NCI-H1694 (cell line): Measurements from ENCODE around the gene CCDC74A.
A peak's percentile ranks its signal among the peaks of the same experiment; 100 is the strongest.
"Not testable (repeated sequence)": the region's sequence is repeated elsewhere in the genome, so short reads cannot be mapped to it uniquely, and the experiment has no call there.

Experiments used
- DNase-seq: peaks from one replicate; lab custom pipeline; 2025; lab: John Stamatoyannopoulos, UW

The CCDC74A gene

DNA sequence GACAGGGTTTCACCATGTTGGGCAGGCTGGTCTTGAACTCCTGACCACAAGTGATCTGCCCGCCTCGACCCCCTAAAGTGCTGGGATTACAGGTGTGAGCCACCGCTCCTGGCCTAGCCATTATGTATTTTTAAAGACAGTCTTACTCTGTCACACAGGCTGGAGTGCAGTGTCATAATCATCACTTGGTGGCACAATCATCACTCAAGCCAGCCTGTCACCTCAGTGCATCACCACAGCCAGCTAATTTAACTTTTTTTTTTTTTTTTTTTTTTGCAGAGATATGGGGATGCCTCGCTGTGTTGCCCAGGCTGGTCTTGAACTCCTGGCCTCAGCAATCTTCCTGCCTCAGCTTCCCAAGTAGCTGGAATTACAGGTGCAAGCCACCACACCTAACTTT lies 24.1 kb upstream of the CCDC74A start:
- DNase-seq: not testable (repeated sequence)

GRCh38 chr2:131504082-131504750 lies 23.5 kb upstream of the CCDC74A start:
- not testable (repeated sequence) for DNase-seq

DNA sequence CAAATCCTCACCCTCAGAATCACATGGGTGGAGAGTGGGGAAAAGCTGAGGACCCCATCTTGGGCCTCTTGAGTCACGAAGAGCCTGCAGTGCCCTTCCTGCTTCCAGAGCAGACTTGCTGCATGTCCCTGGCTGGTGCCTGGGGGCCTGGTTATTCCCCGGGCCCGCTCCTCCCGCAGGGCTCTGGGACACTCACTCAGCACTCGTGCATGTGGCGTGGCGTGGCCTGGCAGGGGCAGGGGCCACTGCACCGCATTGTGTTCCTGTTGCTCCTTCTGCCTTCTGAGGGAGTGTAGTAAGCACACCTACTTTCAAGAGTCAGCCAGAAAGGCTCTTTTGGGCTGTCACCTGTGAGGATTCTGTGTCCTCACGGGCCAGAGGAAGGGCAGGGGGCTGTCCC lies 18.1 kb upstream of the CCDC74A start:
- DNase-seq: no peak

DNA sequence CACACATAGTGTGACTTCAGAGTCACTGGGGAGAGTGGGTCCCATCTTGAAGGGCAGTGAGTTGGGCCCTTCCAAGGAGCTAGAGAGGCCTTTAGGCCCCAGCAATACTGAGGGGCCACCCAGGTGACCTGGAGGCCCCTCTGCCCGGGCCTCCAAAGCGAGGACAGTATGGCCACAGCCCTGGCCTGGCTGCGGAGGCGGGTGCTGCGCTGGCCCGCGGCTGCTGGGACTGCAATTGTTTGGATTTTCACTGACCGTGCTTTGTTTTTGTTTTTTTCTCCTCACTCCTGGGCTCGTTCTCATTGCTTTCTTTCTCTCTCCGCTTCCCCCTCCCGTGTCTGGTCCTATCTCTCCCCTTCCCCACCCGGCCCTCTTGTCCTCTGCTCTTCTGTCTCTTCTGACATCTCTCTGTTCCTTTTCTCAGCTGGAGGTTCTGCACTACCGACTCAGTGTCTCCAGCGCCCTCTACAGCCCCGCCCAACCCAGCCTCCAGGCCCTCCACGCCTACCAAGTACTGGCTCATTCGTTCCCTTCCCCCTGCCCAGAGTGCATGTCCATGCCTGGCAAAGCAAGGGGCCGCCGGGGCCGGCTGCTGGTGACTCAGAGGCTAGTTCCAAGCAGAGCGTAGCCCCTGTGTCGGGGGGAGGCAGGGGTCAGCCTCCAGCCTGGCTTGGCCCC lies 16.3 kb upstream of the CCDC74A start:
- not testable (repeated sequence) for DNase-seq

DNA sequence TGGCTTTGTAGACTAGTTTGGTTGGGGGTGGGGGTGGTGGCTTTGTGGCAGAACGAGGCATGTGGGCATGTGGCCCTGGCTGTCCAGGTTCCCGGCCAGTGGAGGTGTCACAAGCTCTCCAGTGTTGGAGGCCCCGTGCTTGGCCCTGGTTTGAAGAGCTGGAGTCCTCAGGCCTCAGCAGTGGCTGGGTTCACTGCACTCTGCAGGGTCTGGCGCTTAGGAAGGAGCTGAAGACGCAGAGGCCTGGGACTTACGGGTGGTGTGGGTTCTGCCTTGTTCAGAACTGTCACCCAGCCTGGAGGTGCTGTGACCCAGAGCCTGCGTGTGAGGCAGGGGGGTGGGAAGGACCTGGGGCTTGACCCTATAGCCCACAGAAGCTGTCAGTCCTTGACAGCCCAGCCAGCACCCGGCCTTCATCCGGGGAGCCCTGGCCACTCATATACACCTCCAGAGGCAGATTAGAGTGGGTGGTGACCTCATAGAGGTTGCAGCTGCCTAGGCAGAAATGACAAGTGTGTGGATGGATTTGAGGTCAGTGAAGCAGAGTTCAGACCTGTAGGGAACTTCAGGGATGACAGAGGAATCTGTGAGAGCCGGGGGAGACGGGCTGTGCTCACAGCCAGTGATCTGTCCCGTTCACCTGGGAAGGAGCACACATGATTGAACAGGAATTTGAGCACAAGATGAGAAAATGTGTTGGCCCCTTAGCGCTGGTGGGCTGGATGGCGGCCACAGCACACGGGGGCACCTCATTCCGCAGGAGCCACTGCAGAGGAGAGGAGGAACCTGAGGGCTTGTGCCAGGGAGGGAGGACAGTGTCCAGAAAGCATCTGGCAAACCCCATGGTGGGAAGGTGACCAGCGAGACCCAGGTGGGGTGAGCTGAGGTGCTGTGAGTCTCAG lies 15.5 kb upstream of the CCDC74A start:
- DNase-seq: not testable (repeated sequence)

- not testable (repeated sequence) for DNase-seq
These were observed 13.1 kb upstream of the CCDC74A start for GRCh38 chr2:131514408-131515166.

DNA sequence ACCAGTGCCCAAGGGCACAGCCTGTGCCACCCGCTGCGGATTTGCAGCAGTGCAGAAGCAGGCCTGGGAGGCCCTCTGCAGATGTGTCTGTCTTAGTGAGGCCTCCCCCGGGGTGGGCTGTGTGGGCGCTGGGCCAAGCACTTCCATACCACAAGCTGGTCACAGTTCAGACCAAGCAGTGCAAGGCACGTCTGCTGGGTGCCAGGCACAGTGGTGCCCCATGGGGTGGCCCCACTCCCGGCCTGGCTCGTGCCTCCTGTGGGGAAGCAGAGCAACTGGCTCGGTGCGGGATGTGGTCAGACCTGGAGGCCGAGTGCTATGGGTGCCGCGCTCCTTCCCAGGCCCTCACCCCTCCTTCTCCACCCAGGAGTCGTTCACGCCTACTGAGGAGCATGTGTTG lies 12.5 kb upstream of the CCDC74A start:
- DNase-seq: not testable (repeated sequence)

DNA sequence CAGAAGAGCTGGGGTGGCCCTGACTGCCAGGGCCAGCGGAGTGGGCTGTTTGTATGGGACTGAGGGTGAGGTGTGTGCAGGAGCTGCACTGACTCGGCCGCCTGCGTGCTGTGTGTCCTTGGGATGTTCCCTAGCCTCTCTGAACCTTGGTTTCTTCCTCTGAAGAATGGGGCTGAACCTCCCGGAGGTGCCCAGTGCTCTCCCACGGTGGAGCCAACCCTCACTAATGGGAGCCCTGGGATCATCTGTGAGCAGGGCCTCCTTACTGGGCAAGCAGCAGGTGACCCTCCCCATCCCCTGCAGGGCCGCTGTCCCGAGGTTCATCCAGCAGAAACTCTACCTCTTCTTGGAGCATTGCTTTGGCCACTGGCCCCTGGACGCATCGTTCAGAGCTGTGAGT lies 11.7 kb upstream of the CCDC74A start:
- DNase-seq: no peak

DNA sequence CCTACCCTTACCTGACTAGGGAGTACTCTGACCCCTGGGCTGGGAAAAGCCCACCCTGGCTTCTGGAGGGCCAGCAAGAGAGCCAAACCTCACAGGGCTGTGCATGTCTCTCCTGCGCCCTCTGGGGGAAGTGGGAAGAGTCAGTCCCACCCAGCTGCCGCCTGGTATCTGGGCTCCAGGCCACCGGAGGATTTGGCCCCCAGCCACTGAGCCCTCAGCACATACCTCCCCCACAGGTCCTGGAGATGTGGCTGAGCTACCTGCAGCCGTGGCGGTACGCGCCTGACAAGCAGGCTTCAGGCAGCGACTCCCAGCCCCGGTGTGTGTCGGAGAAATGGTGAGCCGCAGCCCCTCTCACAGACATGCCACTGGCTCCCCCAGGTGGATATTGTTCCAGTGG lies 11.1 kb upstream of the CCDC74A start:
- DNase-seq: peak; percentile 63

GRCh38 chr2:131517106-131517831 lies 10.4 kb upstream of the CCDC74A start:
- DNase-seq: no peak

GRCh38 chr2:131517856-131518255 lies 9.8 kb upstream of the CCDC74A start:
- not testable (repeated sequence) for DNase-seq

GRCh38 chr2:131518531-131518930 lies 9.2 kb upstream of the CCDC74A start:
- not testable (repeated sequence) for DNase-seq

- no peak for DNase-seq
These were observed 8.2 kb upstream of the CCDC74A start for GRCh38 chr2:131519466-131519865.

- DNase-seq: not testable (repeated sequence)
These were observed 7.7 kb upstream of the CCDC74A start for GRCh38 chr2:131519871-131520470.

DNA sequence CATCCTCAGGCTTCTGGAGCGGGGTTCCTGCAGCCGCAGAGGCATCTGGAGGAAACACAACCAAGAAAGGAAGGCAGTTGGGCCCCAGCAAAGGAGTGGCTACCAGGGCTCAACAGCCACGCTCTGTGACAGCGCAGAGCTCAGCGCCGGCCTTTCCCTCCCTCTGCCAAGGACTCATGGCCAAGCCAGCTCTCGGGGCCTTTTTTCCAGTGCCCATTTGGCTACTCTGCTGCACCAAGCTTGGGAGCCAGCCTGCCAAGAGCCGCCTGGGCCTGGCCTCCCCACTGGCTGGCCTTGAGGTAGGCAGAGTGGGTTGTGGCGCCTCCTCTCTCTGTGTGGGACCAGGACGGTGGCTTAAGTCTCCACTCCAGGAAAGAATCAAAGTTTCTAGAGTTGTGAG lies 7.2 kb upstream of the CCDC74A start:
- no peak for DNase-seq

- DNase-seq: not testable (repeated sequence)
These were observed 6.2 kb upstream of the CCDC74A start for GRCh38 chr2:131521524-131521923.

DNA sequence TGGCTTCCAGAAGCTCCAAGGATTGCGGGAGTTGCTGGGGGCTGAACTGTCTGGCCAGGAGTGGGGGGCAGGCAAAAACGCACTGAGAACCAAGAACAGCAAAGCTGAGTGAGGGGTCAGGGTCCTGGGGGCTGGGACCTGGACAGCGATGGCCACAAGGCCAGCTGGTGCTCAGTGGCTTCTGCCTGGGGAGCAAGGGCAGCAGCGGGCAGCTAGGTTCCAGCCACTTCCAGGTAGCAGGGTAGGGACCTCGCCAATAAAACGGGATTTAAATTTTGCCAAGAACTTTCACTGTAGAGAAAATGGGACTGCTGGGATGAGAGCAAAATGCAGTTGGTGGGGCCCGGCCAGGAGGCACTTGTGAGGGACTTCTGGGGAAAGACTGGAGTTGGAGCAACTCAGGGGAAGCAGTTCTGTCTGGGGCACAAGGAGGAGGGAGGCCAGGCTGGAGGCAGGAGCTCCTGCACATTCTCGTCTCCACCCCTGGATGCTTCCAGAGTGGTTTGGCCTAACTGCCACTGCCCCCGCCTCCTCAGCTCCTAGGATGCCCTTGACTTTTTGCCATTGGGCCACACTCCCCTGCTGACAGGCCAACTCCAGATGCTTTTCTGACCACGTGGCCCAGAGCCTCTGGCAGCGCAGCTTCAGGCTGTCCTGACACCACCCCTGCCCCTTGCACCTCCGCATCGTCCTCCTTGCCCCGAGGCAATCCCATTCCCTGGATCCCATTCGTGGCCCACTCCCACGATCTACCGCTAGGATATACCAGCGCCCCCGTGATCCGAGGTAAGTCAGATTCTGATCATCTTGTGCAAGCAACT lies 5.5 kb upstream of the CCDC74A start:
- DNase-seq: no peak

DNA sequence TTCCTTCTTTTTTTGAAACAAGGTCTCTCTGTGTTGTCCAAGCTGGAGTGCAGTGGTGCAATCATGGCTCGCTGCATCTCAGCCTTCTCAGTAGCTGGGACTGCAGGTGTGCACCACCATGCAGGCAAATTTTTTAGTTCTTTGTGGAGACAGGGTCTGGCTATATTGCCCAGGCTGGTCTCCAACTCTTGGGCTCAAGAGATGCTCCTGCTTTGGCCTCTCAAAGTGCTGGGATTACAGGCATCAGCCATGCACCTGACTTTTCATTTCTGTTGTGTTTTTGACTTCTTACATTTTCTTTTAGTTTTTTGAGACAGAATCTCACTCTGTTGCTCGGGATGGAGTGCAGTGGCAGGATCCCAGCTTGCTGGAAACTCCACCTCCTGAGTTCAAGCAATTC lies 2.4 kb upstream of the CCDC74A start:
- not testable (repeated sequence) for DNase-seq

DNA sequence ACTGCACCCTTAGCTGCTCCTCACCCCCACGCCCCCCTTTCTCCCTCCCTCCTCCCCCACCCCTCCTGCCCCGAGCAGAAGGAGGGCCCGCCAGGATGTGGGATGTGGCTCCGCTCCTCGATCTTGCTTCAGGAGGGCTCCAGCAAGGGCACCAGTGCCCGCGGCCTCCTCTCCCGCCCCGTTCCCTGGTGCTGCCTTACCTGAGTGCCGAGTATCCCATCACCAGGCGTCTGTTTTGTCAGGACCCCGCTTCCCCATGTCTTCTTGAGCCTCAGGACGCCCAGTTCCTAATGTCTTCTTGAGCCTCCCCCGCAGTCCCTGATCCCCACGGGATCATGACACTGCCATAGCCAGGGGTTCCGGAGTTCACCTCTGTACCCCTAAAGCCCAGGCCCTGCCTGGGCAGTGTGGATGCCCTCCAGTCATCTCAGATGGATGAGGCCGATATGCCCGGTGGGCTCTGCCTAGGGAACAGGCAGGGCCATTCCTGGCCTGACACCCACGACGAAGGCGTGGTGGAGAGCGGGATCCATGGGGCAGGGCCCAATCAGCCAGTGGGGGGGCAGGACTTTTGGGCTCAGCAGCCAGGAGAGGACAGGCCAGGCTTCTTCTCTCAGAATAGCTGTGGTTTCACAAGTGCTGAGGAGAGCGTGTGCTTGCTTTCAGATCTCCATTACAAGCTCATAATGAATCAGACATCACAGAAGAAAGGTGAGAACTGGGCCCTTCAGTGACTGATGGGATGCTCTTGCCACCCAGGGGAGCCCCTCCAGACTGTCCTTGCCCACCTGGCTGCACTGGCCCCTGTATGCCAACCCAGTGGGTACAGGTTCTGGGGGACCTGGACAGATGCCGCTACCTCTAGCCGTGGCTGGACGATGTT lies 1.5 kb downstream of the CCDC74A start:
- DNase-seq: not testable (repeated sequence)
